NCI-H345 (cell line): Measurements from ENCODE around the gene IQCE.
"Not testable (repeated sequence)": the region's sequence is repeated elsewhere in the genome, so short reads cannot be mapped to it uniquely, and the experiment has no call there.

ENCODE experiments used
- DNase-seq: peaks from one replicate; lab custom pipeline; 2025; lab: John Stamatoyannopoulos, UW

The IQCE gene

DNA sequence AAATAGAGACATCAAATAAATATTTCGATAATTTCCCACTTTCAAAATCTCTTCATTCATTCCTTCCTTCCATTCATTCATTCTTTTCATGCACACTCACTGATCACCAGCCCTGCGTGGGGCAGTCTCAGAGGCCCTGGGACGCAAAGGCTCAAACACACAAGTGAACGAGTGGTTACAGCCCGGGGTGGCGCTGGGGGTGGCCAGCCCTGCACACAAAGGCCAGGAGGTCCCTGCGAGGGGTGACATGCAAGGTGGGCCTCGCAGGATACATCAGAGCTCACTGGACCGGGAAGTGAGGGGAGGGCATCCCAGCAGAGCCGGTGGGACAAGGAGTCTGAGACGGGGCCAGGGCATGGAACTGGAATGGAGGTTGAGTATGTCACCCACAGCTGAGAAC is 43.1 kb downstream of the IQCE start:
- no peak for DNase-seq

DNA sequence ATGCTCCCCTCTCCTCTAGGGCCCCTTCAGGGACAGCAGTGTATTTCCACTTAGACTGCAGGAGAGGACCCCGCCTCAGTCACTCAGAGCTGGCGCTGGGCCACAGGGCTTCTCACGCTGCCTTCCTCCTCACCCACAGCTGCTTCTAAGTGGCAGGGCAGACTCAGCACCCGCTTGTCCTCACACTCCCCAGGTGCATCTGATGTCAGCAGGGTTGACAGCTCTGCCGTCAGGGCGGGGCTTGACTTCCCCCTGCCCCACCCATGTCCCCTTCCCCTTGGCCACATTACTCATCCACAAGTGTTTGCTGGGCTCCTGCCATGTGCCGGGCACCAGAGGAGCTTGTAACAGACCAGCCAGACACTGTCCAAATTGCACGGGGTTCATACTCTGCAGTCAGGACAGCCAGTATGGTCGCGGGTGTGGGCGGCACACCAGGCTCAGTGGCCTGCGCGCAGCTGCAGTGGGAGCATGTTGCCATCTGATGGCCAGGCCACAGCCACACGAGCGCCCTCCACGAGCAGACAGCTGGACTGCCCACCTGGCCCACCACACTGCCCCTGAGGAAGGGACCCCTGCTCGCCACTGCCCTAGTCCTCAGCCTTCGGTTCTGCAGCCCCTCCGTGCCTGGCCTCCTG is 43.7 kb downstream of the IQCE start:
- DNase-seq = peak; percentile 70

DNA sequence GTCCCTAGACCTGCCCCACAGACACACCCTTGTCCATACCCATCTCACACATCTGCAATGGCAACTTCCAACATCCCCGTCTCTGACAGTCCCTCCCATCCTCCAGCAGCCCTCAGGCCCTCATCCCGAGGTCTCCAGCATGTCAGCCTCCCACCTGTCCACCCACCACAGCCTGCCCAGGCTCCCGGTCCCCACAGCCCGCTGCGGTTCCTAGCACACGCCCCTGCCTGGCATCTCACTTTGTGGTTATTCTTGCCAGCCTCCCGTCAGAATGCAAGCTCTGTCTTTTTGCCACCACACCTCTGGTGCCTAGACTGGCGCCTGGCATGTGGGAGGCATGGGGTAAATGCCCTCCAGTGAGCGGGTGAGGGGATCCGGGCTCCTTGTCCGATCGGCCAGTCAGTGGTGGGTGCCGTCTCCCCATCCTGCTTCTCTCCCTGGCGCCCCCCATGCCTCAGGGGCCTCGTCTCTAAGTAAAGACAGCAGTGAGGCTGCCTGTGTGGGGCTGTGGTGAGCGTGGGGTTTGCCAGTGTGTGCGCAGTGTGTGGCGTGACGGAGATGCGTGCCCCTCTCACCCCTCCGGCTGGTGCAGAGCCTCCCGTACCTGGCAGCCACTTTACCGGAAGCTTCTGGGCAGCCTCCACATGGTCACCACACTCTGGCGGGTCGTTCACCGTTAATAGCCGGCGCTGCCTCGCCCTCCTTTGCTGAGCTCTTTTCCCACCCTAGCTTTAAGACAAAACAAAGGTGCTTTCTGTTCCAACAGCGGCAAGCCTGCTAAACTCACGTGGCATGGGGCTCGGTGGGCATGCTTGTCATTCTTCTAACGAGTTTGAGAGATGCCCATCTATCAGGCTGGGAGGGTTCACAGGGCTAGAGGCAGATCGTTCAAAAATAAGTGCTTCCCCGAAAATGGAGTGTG is 44.5 kb downstream of the IQCE start:
- no peak for DNase-seq

DNA sequence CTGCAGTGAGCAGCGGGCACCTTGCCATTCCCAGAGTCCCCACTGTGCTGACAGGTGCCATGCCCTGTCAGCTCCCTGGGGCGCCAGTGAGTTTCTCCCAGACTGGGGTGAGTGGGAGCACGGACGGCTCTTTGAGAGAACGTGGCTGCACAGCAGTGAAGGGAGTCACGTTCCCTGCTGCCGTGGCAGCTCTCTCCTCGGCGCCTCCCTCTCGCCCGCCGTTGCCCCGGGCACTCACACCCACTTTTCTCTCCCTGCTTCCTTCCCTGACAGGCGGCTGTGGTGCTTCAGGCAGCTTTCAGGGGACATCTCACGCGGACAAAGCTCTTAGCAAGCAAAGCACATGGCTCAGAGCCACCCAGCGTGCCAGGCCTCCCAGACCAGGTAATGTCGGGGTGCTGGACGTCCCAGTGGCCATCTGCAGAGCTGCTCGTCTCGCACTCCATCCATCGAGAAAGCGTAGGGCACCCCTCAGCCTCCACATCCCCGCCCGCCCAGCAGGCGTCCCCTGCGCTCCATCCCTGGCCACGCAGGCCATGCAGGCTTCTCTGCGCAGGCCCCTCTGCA is 45.9 kb downstream of the IQCE start:
- peak; percentile 89 for DNase-seq

DNA sequence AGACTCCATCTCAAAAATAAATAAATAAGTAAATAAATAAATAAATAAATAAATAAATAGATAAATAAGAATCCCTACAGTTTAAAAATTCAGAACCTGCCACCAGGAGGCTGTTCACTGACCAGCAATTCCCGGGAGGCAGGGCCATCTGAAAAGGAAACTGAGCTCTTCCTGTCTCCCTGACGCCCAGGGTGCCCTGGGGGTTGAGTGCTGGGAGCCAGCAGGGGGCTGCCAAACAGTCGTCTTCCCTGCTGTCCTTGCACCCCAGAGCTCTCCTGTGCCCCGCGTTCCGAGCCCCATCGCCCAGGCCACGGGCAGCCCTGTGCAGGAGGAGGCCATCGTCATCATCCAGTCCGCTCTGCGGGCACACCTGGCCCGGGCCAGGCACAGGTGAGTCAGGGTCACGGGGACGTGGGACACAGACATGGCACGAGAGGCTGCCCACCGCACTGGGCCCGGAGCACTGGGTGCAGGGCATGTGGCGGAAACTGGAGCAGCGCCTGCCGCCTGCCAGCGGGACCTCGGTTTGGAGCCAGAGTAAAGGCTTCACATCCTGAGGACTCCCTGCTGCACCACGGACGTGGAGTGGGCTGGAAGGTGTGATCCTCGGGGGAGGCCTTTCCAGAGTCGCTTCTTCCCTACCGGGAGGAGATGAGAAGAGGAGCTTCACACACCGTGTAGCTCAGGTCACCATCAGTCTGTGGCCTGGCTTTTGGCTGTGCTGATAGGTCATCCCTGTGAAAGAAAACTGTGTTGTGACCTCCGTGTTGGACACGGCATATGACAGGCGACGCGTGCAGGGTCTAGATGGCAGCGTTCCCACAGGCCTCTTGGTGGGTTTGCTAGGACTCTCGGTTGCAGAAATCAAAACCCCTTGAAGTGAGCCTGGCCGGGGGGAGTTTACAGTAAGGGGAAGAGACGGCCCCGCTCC is 47.1 kb downstream of the IQCE start:
- no peak for DNase-seq

DNA sequence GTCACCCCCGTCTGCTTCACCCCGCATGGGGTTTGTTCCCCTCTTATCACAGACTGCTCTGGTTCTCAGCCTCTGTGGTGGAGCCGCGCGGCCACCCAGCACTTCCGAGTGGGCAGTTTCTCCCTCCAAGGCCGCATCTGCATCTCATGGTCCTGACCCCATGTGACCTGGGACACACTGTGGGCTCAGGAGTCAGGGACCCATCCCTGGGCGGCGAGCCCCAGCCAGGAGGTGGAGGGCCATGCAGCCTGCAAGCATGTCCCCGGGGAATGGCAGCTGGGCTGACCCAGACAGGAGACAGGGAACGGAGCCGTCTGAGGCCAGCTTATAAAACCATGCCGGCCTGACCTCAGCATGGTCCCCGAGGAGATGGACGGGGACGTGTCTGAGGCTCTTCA is 47.8 kb downstream of the IQCE start:
- no peak for DNase-seq

DNA sequence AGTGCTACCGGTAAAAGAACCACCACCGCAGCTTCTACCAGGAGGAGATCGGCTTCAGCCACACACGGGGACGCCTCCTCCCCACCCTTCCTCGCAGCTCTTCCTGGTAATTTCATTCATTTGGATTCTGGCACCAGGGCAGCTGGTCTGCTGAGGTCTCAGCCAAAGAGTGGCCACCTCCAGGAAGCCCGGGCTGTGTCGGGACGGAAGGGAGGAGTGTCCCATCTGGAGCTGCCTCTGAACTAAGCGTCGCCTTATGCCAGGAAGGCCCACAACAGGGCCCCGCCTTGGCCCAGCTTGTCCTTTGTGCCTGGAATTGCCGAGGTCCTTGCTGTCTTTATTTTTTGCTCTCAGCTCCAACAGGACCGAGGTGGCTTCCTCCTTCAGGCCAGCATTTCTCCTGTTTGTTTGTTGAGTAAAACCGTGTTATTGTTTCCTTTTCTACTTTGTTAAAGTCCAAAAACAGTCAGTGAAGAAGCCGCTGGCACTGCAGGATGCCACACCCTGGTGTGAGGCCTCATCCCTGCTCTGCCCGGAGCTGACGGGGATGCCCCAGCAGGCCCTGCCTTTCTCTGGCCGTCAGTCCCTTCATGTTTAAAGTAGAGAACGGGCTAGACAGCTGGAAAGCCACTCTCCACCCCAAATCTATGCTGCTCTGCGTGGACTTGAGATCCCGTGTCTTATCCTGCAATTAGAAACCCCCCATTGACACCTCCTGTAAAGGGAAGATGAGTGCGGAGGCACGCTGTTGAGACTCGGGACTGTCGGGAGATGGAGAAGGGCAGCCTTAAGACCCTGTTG is 48.5 kb downstream of the IQCE start:
- no peak for DNase-seq

DNA sequence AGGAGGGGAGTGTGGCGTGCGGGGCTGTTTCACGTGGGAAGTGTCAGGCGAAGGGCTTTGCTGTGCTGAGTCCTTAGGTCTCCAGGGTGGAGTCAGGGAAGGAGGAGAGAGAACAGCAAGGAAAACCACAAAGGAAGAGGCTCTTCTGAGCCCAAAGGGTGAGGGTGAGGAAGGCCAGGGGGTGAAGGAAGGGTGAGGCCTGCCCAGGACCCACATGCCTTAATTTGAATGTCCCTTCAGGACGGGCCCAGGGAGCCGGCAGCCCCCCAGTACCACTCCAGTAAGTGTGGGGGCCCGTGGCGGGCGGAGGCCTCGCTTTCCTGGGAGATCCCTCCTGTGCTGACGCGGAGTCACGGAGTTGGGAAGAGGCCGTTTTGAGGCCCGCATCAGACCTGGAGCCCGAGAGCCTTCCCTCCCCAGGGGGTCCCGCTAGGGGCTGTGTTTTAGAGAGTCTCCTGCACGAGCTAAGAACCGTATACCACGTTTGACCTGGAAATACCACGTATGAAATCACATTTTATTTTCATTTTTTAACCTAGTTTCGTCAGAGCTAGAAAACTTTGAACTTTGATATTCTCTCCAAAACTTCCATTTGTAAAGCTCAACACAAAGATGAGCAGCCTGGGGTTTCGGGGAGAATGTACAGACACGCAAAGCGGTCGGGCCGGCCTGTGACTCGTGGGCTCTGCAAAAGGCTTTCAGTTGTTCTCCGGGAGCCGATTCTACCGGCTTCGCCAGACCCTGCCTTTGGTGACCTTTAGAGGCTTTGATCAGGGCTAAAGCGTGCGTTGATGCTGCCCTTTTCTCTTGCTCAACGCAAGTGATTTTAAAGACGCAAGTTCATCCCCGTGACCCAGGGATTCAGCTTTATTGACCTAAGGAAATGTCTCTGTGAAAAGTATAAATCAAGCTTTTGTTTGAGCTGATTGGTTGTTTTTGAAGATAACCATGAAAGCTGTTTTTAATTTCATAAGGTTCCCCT is 49.4 kb downstream of the IQCE start:
- DNase-seq = no peak

DNA sequence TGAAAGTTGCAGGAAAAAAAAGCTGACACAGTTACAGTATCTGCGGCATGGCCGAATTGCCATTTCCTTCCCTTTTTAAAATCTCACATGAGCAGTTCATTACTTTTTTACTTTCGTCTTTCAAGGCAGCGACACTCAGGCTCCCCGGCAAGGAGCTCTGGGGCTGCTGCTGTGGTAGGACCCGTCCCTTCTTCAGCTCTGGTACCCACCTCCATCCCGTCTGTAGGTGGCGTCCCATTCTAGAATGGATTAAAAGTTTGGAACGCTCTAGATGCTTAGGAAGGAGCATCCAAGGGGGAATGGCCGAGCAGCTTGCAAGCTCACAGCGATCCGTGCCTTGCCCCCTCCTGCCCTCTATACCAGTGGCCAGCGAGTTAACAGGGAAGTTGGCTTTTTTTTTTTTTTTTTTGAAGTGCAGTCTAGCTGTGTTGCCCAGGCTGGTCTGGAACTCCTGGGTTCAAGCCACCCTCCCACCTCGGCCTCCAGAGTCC is 50.2 kb downstream of the IQCE start:
- no peak for DNase-seq

DNA sequence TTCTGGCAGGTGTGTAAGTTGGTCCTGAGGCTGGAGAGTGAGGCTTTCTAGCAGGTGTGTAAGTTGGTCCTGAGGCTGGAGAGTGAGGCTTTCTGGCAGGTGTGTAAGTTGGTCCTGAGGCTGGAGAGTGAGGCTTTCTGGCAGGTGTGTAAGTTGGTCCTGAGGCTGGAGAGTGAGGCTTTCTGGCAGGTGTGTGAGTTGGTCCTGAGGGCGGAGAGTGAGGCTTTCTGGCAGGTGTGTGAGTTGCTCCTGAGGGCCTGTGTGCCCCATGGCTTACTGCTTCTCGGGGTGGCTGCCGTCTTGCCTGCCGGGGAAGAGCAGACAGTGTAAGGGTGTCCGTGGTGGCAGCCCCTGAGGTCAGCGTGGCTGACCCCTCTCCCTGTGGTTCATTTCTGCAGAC is 50.9 kb downstream of the IQCE start:
- DNase-seq = not testable (repeated sequence)

DNA sequence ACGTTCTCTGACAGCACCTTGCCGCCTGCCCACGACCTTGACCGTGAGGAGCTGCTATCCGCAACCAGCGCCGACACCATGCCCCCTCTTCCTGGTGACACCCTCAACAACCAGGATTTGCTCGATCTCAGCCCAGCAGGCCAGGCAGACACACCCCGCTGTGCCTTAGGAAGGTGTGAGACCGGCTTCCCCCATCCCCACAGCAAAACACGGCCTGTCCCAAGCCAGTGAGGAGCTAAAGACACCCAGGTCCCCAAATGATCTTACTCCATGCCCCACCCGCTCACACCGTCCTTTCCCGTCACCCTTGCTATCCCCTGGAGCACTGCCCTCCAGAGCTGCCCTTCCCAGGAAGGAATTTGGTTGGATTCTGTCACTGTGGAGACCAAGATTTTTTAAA is 51.7 kb downstream of the IQCE start:
- DNase-seq = no peak

DNA sequence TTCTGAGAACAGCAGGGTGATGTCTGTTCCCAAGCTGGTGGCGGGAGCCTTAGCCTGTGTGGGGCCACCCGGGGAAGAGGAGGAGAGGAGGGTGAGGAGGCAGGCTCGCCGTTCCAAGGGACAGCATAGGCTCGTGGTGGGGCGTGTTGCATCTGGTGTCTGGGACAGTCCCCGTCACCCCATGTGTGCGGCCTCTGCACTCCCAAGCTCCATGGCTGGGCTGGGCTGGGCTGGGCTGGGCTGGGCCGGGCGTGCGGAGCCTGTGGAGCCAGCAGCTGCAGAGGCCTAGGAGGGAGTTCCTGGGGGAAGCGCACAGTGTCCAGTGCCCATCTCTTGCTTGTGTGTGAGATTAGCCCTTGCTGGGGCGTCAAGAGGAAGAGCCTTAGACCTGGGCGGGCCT is 52.1 kb downstream of the IQCE start:
- no peak for DNase-seq

DNA sequence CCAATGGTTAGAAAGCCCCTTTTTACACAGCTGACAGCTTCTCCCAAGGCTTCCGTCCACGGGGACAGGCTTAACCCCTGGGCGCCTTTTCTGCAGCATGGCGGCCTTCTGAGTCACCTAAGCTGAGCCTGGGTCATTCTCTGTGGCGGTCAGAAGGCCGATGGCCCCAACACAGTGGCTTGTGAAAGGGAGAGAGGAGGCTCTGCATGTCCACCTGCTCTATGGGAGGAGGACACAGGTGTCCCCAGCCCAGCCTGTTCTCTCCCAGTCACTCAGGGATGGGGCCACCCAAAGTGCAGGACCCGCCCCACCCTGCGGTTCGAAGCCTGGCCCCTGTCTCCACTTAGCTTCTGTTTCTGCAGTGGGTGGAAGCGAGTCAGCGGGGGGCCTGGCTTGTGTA is 52.6 kb downstream of the IQCE start:
- no peak for DNase-seq

DNA sequence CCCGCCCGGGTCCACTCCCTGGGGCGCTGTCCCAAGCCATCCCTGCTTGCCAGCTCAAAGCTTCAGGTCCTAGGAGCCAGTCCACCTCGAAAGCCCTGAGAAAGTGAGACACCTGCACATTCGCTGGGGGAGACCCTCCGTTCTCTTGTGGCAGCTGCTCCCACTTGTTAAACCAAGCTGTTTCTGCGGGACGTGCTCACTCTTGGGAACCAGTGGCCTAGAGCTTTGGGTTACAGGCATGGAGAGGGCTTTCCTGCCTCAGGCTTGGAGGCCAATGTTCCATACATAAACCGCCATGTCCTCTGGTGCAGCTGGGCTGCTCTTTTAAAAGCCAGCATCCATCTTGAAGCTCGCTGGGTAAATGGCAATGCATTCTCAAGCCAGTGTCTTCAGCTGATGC is 53.1 kb downstream of the IQCE start:
- DNase-seq = no peak

DNA sequence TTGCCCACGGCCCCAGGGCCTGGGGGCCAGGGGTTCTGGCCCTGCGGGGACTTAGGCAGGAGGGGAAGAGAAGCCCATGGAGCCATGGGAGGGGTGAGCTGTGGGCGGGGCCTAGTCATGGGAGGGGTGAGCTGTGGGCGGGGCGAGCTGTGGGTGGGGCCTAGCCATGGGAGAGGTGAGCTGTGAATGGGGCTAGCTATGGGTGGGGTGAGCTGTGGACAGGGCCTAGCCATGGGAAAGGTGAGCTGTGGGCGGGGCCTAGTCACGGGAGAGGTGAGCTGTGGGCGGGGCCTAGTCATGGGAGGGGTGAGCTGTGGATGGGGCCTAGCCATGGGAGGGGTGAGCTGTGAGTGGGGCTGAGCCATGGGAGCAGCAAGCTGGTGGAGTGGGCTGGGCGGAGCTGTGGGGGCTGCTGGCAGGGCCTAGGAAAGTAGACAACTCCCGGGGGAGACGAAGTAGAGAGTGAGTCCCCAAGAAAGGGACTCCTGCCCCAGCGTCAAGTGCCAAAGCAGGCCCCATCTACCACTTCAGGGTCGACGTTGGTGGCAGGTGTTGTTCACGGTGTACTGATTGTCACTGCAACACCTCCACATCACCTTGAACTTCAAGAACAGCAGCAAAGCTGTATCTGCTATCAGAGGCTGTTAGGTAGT is 53.8 kb downstream of the IQCE start:
- DNase-seq = peak; percentile 58

DNA sequence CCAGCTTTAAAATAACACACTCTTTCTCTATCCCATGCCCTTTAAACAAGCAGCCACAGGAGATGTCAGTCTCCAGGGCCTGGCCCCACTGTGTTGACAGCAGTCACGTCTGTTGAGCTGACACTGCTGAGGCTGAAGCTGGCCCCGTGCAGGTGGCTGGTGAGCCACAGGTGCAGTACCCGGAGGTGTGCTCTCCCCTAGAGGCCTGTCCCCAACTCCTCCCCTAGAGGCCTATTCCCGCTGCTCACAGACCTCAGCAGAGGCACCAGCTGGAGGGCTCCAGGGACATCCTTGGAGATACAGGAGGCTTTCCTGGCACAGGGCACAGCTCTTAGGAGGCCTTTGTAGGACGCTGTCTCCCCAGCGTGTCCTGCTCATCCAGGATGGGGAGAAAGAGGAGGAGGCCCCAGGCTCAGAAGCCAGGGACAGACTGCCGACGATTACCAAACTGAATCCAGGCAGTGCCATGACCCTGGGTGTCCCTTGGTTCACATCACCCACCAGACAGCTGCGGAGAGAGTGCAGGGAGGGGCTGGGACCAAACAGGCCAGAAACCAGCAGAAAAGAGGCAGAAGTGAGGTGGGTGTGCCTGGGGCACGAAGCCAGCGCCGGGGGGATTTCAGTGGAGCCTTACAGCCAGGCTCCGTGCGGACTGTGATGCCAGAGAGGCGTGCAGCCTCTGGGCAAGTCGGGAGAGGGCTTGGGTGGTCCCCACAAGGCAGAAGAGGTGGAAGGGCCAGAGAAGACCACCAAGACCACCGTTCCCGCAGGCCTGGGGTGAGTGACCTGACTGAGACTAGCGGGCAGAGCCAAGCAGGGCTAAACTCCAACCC is 54.5 kb downstream of the IQCE start:
- peak; percentile 78 for DNase-seq

DNA sequence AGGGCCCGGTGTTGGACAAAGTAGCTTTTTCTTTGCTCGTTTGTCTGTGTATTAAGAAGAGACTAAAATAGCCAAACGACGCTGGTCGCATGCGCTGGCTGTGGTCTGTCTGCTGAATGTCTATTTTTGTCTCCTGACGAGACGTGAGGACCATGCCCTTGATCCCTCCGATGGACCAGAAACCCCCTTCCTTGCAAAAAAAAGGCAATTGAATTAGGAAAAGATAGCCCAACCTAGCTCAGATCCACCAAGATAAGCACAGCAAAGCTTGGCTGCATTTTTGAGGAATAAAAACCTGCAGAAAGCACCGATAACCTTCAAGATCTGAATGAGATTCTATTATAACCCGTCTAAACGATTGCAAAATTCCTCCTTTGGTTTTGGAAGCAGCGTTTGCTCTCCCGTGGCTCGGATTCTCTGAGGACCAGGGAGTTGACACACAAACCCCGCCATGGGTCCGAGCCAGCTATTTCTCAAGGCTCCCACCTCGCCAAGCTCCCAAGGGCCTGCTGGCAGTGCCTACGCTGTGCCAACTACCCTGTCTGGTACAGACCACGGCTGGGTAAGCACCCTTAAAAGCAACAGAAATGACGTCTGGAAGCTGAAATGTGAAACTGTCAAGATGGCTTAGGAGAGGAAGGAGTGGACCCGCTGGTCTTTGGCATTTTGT is 55.3 kb downstream of the IQCE start:
- no peak for DNase-seq
